ENCODE data around the gene TLE1.
"Not testable (repeated sequence)": the region's sequence is repeated elsewhere in the genome, so short reads cannot be mapped to it uniquely, and the experiment has no call there.

TLE1 gene

DNA sequence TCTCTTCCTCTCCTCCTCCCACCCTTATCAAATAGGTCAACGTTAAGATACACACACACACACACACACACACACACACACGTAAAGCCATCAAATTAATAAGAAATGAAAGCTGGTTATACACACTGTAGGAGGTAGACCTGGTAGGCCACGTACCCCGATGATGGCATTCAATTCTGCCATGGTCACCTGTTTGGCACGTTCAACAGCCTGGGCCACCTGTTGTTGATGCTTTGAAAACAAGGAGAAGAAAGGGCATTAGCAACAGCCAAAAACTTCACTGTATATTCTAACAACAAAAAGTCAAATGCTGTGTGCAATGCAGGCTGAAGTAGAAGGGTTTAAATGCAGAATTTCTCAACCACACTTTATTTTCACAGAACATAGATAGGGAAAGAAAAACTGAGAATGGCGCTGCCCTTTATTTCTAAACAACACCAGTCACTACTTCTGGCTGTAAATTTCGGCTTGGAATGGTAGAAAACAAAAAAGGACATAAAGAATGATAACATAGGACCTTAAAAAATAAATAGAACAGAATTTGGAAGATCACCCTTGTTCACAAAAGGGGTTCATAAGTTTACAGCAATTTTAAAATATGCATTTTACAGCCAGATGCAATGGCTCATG is 37.2 kb downstream of the TLE1 start:
- Histone ChIP-seq H3K4me3 (no peak overlapping the region), H3K27ac (no peak overlapping the region)
- DNase-seq (ENCODE audit: low spot score) = no peak
- TF ChIP-seq, protein P1, sequence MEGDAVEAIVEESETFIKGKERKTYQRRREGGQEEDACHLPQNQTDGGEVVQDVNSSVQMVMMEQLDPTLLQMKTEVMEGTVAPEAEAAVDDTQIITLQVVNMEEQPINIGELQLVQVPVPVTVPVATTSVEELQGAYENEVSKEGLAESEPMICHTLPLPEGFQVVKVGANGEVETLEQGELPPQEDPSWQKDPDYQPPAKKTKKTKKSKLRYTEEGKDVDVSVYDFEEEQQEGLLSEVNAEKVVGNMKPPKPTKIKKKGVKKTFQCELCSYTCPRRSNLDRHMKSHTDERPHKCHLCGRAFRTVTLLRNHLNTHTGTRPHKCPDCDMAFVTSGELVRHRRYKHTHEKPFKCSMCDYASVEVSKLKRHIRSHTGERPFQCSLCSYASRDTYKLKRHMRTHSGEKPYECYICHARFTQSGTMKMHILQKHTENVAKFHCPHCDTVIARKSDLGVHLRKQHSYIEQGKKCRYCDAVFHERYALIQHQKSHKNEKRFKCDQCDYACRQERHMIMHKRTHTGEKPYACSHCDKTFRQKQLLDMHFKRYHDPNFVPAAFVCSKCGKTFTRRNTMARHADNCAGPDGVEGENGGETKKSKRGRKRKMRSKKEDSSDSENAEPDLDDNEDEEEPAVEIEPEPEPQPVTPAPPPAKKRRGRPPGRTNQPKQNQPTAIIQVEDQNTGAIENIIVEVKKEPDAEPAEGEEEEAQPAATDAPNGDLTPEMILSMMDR (IDR thresholded peaks at IDR 0.05) = no peak

DNA sequence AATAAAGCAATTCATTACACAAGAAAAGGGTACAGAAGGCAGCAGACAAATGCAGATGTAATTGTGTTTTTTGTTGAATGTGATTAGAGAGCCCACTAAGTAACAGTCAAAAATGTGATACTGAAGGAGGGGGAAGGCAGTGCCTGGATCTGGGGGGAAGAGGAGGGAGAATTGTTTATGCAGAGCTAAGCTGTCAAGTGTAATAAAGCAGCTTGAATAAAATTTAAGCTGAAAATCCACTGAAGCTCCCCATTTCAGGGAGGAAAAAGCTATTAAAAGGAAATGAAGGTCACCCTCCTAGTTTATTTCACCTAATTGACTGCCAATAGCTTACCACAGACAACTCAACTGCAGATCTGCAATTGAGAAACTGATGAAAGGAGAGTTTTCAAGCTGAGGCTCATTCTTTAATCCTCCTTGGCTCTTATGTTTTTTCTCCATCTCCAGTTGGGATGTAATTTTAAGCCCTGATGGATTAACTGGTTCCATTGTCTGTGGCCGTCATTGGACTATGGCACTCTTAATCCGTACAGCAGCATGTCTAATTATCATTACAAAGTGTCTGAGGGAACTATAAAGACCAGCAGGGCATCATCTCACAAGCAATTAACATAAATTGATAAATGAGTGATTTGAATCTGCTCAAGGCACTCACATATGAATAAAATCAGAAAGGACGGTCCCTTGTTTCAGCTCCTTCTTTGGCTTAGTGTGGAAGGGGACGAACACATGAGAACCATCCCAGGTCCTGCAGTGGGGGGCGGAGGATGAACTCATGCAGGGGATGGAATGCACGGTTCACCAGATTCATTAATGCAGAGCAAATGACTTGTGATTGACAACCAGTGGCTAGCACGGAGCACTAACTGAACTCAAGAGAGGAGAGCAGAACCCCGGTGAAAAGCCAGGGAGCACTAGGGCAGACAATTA is 38.5 kb downstream of the TLE1 start:
- no peak overlapping the region for H3K4me3 ChIP-seq
- DNase-seq (ENCODE audit: low spot score) = no peak
- TF ChIP-seq, protein P1 (IDR thresholded peaks at IDR 0.05) = no peak
- H3K27ac ChIP-seq = no peak overlapping the region

DNA sequence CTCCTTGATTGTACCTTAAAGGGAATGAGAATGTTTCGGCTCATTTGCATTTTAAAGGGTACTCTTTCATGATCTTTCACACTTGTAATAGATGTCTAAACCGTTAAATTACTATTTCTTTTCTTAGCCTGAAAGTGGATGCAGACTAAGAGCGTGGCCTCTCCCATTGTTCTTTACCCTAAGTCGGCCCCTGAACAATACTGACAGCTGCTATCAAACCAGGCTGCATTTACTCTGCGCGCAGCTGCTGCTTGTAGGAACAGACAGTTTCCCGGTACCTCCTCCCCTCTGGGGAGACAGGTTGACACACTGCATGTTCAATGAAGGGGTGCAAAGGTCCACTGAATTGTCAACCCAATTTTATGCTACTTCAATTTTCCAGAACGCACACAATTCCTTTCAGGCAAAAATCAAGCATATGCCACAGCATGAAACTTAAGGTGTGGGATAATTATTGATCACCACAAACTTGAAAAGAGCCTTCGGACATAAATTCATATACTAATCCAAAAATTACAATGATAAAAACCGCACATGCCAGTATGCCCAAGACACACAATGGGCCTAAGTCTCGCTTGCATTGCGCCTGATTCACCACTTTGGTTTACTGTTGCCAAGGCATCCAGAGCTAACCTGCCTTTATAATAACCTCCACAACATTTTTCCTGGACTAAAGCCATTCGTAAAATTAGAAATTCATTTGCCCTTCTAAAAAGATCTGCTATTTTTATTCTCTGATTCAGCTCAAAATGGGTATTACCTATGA is 39.7 kb downstream of the TLE1 start:
- TF ChIP-seq, protein P1 (IDR thresholded peaks at IDR 0.05) = no peak
- Histone ChIP-seq H3K4me3 (no peak overlapping the region), H3K27ac (no peak overlapping the region)
- DNase-seq (ENCODE audit: low spot score) = no peak

DNA sequence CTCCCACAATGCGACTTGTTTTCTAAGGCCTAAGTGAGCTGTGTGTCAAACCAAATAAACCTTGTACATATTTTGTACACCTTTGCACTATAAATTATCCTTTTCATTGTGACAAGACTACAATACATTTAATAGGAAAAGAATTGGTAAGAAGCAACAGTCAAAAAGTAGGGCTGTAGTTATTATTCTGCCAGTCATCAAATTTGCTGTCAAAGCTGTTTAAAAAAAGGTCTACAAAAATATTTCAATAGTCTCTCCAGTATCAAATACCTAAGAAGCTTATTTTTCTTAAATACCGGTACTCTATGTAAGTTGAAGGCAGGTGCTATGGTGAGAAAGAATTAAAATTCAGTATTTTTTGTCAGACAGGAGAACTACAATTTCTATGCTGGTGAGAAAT is 40.5 kb downstream of the TLE1 start:
- Histone ChIP-seq H3K27ac (no peak overlapping the region), H3K4me3 (no peak overlapping the region)
- no peak for DNase-seq (ENCODE audit: low spot score)
- TF ChIP-seq, protein P1 (IDR thresholded peaks at IDR 0.05) = no peak

DNA sequence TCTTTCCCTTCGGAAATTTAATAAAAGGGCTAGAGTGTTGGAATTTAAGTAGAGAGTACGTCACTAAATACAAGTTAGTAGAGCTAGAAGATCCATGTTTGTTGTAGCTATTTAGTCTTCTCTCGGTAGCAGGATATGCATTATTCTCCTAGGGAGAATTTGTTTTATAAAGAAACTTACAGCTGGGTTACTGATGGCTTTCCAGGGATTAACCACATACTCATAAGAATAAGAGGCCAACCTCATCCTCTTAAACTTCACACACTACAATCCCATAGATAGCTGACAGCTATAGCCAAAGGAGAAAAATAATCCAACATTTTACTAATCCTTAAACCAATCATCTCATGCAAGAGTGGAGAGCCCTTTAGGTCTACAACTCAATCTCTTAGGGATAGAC is 43.0 kb downstream of the TLE1 start:
- Histone ChIP-seq H3K27ac (no peak overlapping the region), H3K4me3 (no peak overlapping the region)
- no peak for DNase-seq (ENCODE audit: low spot score)
- TF ChIP-seq, protein P1 (IDR thresholded peaks at IDR 0.05) = no peak

DNA sequence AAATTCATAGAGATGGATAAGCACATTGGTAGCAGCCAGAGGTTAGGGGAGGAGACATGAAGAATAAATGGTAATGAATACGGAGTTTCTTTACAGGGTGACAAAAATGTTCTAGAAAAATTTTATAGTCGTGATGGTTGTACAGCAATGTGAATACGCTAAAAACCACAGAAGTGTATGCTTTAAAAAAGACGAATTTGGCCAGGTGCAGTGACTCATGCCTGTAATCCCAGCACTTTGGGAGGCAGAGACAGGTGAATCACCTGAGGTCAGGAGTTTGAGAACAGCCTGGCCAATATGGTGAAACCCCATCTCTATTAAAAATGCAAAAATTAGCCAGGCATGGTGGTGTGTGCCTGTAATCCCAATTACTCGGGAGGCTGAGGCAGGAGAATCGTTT is 44.8 kb downstream of the TLE1 start:
- not testable (repeated sequence) for DNase-seq (ENCODE audit: low spot score); H3K4me3 ChIP-seq; H3K27ac ChIP-seq

DNA sequence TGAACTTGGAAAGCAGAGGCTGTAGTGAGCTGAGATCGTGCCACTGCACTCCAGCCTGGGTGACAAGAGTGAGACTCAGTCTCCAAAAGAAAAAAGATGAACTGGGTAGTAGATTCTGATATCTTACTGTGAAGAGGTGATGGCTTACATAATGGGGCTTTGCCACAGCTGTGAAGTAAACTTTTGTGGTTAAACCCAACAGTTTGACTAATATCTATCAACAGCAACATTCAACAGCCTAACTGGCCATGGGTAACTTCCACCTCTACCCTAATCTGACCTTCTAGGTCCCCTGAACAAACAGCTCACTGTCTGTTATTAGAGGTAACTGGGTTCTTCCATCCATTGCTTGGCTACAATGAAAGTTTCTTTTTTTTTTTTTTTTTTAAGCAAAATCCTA is 52.1 kb downstream of the TLE1 start:
- no peak overlapping the region for H3K27ac ChIP-seq
- no peak for DNase-seq (ENCODE audit: low spot score)
- no peak overlapping the region for H3K4me3 ChIP-seq
- TF ChIP-seq, protein P1 (IDR thresholded peaks at IDR 0.05) = no peak

Data from coronary artery (tissue), 2 donors.